RPMI7951 (cell line): ENCODE data around the gene TLR10. TPM values are rescaled to one million over a fixed set of nuclear protein-coding genes. Genes with fewer than 3 reads are reported as not detected.
"Not testable (repeated sequence)": the region's sequence is repeated elsewhere in the genome, so short reads cannot be mapped to it uniquely, and the experiment has no call there.

ENCODE experiments used
- DNase-seq: peaks from one replicate; pipeline ENCODE4 v3.0.0-alpha.2; 2012; ENCODE audit warnings: low read depth
- total RNA-seq: library from RNA; depleted of rRNA; stranded (reverse); fragments of >200 nt; shearing (Covaris generic); gene quantifications from 2 replicates; pipeline ENCODE4 v1.2.3, GENCODE V29; 2014

TLR10 gene
- total RNA-seq, 1 experiment from 2014 or later = not detected

- DNase-seq = no peak
These were observed 18.2 kb upstream of the TLR10 start for GRCh38 chr4:38800961-38801450.

GRCh38 chr4:38800366-38800765, 17.6 kb upstream of the TLR10 start:
- DNase-seq = peak; percentile 21

- no peak for DNase-seq
These were observed 12.3 kb upstream of the TLR10 start for GRCh38 chr4:38795087-38795486.

- no peak for DNase-seq
These were observed 11.3 kb upstream of the TLR10 start for GRCh38 chr4:38794051-38794450.

GRCh38 chr4:38791010-38791409, 8.2 kb upstream of the TLR10 start:
- no peak for DNase-seq

GRCh38 chr4:38788317-38788716, 5.5 kb upstream of the TLR10 start:
- no peak for DNase-seq

GRCh38 chr4:38787693-38788092, 4.9 kb upstream of the TLR10 start:
- no peak for DNase-seq

GRCh38 chr4:38785901-38786402, 3.2 kb upstream of the TLR10 start:
- DNase-seq = no peak

- no peak for DNase-seq
These were observed 2.4 kb upstream of the TLR10 start for GRCh38 chr4:38785041-38785790.

GRCh38 chr4:38784141-38784540, 1.4 kb upstream of the TLR10 start:
- no peak for DNase-seq

- DNase-seq = no peak
These were observed 295 bp upstream of the TLR10 start for GRCh38 chr4:38783109-38783460.

- no peak for DNase-seq
These were observed 932 bp downstream of the TLR10 start for GRCh38 chr4:38781854-38782261.

GRCh38 chr4:38780833-38781484, 1.8 kb downstream of the TLR10 start:
- no peak for DNase-seq

- DNase-seq = no peak
These were observed 3.0 kb downstream of the TLR10 start for GRCh38 chr4:38779790-38780189.

GRCh38 chr4:38777925-38778324, 4.9 kb downstream of the TLR10 start:
- not testable (repeated sequence) for DNase-seq

GRCh38 chr4:38775326-38775725, 7.5 kb downstream of the TLR10 start:
- DNase-seq = no peak

- no peak for DNase-seq
These were observed 8.4 kb downstream of the TLR10 start for GRCh38 chr4:38774181-38774955.

GRCh38 chr4:38770281-38770680, 12.5 kb downstream of the TLR10 start:
- not testable (repeated sequence) for DNase-seq

GRCh38 chr4:38769857-38770256, 12.9 kb downstream of the TLR10 start:
- DNase-seq = no peak

GRCh38 chr4:38769441-38769840, 13.3 kb downstream of the TLR10 start:
- no peak for DNase-seq

- no peak for DNase-seq
These were observed 13.8 kb downstream of the TLR10 start for GRCh38 chr4:38768968-38769394.

GRCh38 chr4:38766940-38767339, 15.8 kb downstream of the TLR10 start:
- not testable (repeated sequence) for DNase-seq
